ENCODE results near the gene SZT2. TPM values are rescaled to one million over a fixed set of nuclear protein-coding genes. Genes with fewer than 3 reads are reported as not detected.

Gene SZT2
- total RNA-seq, 1 experiment from 2014 or later = 22.2 TPM

GRCh38 chr1:43344267-43344850 is 45.3 kb upstream of the SZT2 start:
- no peaks in the 10 kb centered on the region for H3K9me3 ChIP-seq (ENCODE audit: low read length)
- TF ChIP-seq EZH2phosphoT487 (IDR thresholded peaks at IDR 0.05; ENCODE audit: borderline replicate concordance, low read length) (no peak), EZH2 (IDR thresholded peaks at IDR 0.05; ENCODE audit: low read length, unreplicated experiment) (no peak), CTCF (conservative IDR thresholded peaks at IDR 0.05; ENCODE audit: low read depth, low read length) (no peak)
- intact Hi-C loops (cut with micrococcal nuclease) = no loop called here
- peak overlapping the region; percentile 7; the same call in 1 of the 2 replicates for H3K4me2 ChIP-seq (ENCODE audit: low read length)
- POLR2A ChIA-PET (ENCODE audit: unreplicated experiment) = no interaction called here
- H3K36me3 ChIP-seq (ENCODE audit: low read depth, low read length) = no peaks in the 10 kb centered on the region
- DNase-seq (no peak), ATAC-seq (no peak)
- H3K4me1 ChIP-seq (ENCODE audit: insufficient read depth, low read length) = peaks cover 37% of the 10 kb centered on the region
- peak overlapping the region; percentile 56 for H3K27ac ChIP-seq (ENCODE audit: low read length)
- no TSS peak for BruUV-seq (replicated peaks)
- H3F3A ChIP-seq (ENCODE audit: low read length, unreplicated experiment) = no peaks in the 10 kb centered on the region
- CTCF ChIA-PET = no interaction called here
- H4K20me1 ChIP-seq (ENCODE audit: low read length) = no peaks in the 10 kb centered on the region
- H2AFZ ChIP-seq (ENCODE audit: low read length) = no peak overlapping the region
- H3K27me3 ChIP-seq (ENCODE audit: low read length) = no peaks in the 10 kb centered on the region
- H3K79me2 ChIP-seq (ENCODE audit: low read length) = no peaks in the 10 kb centered on the region
- peak overlapping the region; percentile 30; the same call in 1 of the 2 replicates for H3K9ac ChIP-seq (ENCODE audit: low read length)
- no peaks in the 10 kb centered on the region for H3K9me2 ChIP-seq (replicated peaks; ENCODE audit: low read length)
- no peak overlapping the region for H3K4me3 ChIP-seq (ENCODE audit: low read length)

DNA sequence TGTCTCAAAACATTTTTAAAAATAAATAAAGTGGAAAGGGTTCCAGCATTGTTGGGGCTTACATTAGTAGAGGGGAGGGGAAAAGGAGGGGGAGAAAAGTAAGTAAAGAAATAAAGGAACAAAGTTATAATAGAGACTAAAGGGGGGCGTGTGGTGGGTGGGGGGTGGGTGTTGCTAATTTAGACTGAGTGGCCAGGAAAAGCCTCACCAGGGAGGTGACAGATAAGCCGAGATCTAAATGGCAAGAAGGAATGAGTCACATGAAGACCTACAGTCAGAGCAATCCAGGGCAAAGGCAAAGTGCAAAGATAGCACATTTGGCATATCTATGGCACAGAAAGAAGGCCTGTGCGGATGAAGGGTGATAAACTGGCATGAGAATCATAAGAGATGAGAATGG is 44.6 kb upstream of the SZT2 start:
- Histone ChIP-seq H3K4me3 (ENCODE audit: low read length) (no peak overlapping the region), H3K79me2 (ENCODE audit: low read length) (no peaks in the 10 kb centered on the region), H3K27me3 (ENCODE audit: low read length) (no peaks in the 10 kb centered on the region), H3K9ac (ENCODE audit: low read length) (no peak overlapping the region), H3K27ac (ENCODE audit: low read length) (0 out of 2 replicates have a peak overlapping the region, but pooled peaks have one; percentile 1), H3K4me2 (ENCODE audit: low read length) (0 out of 2 replicates have a peak overlapping the region, but pooled peaks have one; percentile 13), H4K20me1 (ENCODE audit: low read length) (no peaks in the 10 kb centered on the region), H2AFZ (ENCODE audit: low read length) (no peak overlapping the region), H3F3A (ENCODE audit: low read length, unreplicated experiment) (no peaks in the 10 kb centered on the region), H3K9me2 (replicated peaks; ENCODE audit: low read length) (no peaks in the 10 kb centered on the region), H3K9me3 (ENCODE audit: low read length) (no peaks in the 10 kb centered on the region), H3K4me1 (ENCODE audit: insufficient read depth, low read length) (peaks cover 43% of the 10 kb centered on the region), H3K36me3 (ENCODE audit: low read depth, low read length) (no peaks in the 10 kb centered on the region)
- CTCF ChIA-PET = no interaction called here
- POLR2A ChIA-PET (ENCODE audit: unreplicated experiment) = no interaction called here
- BruUV-seq (replicated peaks) = no TSS peak
- TF ChIP-seq EZH2phosphoT487 (IDR thresholded peaks at IDR 0.05; ENCODE audit: borderline replicate concordance, low read length) (no peak), CTCF (conservative IDR thresholded peaks at IDR 0.05; ENCODE audit: low read depth, low read length) (no peak), EZH2 (IDR thresholded peaks at IDR 0.05; ENCODE audit: low read length, unreplicated experiment) (no peak)
- DNase-seq = peak; percentile 32
- no peak for ATAC-seq
- intact Hi-C loops (cut with micrococcal nuclease) = loop anchor here (5.0 kb wide), 1 partner anchor 58 kb away; the partner anchor contains the start of gene C1orf210

- Histone ChIP-seq H2AFZ (ENCODE audit: low read length) (no peak overlapping the region), H3K9me2 (replicated peaks; ENCODE audit: low read length) (no peaks in the 10 kb centered on the region), H3K9ac (ENCODE audit: low read length) (no peak overlapping the region), H4K20me1 (ENCODE audit: low read length) (no peaks in the 10 kb centered on the region), H3K79me2 (ENCODE audit: low read length) (no peaks in the 10 kb centered on the region), H3K36me3 (ENCODE audit: low read depth, low read length) (no peaks in the 10 kb centered on the region), H3F3A (ENCODE audit: low read length, unreplicated experiment) (no peaks in the 10 kb centered on the region), H3K4me3 (ENCODE audit: low read length) (no peak overlapping the region), H3K27me3 (ENCODE audit: low read length) (no peaks in the 10 kb centered on the region), H3K4me2 (ENCODE audit: low read length) (no peak overlapping the region), H3K27ac (ENCODE audit: low read length) (no peak overlapping the region), H3K4me1 (ENCODE audit: insufficient read depth, low read length) (peaks cover 47% of the 10 kb centered on the region), H3K9me3 (ENCODE audit: low read length) (no peaks in the 10 kb centered on the region)
- ChIA-PET POLR2A (ENCODE audit: unreplicated experiment) (no interaction called here), CTCF (no interaction called here)
- no peak for DNase-seq
- no peak for ATAC-seq
- BruUV-seq (replicated peaks) = no TSS peak
- TF ChIP-seq CTCF (conservative IDR thresholded peaks at IDR 0.05; ENCODE audit: low read depth, low read length) (no peak), EZH2 (IDR thresholded peaks at IDR 0.05; ENCODE audit: low read length, unreplicated experiment) (no peak), EZH2phosphoT487 (IDR thresholded peaks at IDR 0.05; ENCODE audit: borderline replicate concordance, low read length) (no peak)
- intact Hi-C loops (cut with micrococcal nuclease) = loop anchor here (5.0 kb wide), 1 partner anchor 59 kb away; the partner anchor contains the start of gene C1orf210
These were observed 43.1 kb upstream of the SZT2 start for GRCh38 chr1:43346636-43347035.

All from PC-3 (cell line).